GM23338 (cell line): Measurements from ENCODE around the gene SEC11A.

Experiments
- CREB1 ChIP-seq: fragments of 250-450 bp; sonication (Bioruptor Pico); IDR thresholded peaks from 2 replicates; pipeline ENCODE4 v1.5.0; 2020; ENCODE audit warnings: low read depth, mild to moderate bottlenecking, moderate library complexity
- EZH2 ChIP-seq: fragments of 200-600 bp; sonication (generic); IDR thresholded peaks from one replicate; pipeline ENCODE4 v1.8.0; 2017; ENCODE audit warnings: antibody characterized with exemption, mild to moderate bottlenecking, low read depth; ENCODE audit not compliant: unreplicated experiment
- EZH2phosphoT487 ChIP-seq: fragments of 200-600 bp; sonication (generic); IDR thresholded peaks from one replicate; pipeline ENCODE4 v1.8.1; 2018; ENCODE audit warnings: antibody characterized with exemption; ENCODE audit not compliant: unreplicated experiment
- POLR2AphosphoS5 ChIP-seq: IDR thresholded peaks from 2 replicates; pipeline ENCODE4 v1.6.1; 2016; ENCODE audit warnings: antibody characterized with exemption, low read depth
- ZNF331 ChIP-seq: fragments of 250-450 bp; sonication (Bioruptor Pico); IDR thresholded peaks from 2 replicates; pipeline ENCODE4 v1.5.0; 2020; ENCODE audit warnings: low read depth, mild to moderate bottlenecking, moderate library complexity
- TF ChIP-seq, protein P1 (sequence below): IDR thresholded peaks from one replicate; pipeline ENCODE4 v1.6.1; 2018; ENCODE audit warnings: antibody characterized with exemption; ENCODE audit not compliant: unreplicated experiment
- TF ChIP-seq, protein P2 (sequence below), 2 experiments: fragments of 200-600 bp in 1 of 2; sonication (generic) in 1 of 2; conservative IDR thresholded peaks; 2 replicates each; pipeline versions ENCODE4 v1.5.1 to v1.6.1; 2016 to 2017; ENCODE audit warnings: antibody characterized with exemption in 2 of 2, low read depth in 2 of 2, mild to moderate bottlenecking in 2 of 2, moderate library complexity in 1 of 2

DNA sequence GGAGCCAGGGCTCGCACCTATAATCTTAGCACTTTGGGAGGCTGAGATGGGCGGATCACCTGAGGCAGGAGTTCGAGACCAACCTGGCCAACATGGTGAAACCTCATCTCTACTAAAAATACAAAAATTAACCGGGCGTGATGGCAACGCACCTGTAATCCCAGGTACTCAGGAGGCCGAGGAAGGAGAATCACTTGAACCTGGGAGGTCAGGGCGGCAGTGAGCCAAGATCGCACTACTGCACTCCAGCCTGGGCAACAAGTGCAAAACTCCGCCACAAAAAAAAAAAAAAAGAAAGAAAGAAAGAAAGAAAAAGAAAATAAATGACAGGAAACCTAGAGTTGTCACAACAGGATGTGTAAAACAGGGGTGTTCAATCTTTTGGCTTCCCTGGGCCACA lies 54.9 kb downstream of the SEC11A start:
- TF ChIP-seq EZH2phosphoT487, result no peak
- TF ChIP-seq, protein P1, sequence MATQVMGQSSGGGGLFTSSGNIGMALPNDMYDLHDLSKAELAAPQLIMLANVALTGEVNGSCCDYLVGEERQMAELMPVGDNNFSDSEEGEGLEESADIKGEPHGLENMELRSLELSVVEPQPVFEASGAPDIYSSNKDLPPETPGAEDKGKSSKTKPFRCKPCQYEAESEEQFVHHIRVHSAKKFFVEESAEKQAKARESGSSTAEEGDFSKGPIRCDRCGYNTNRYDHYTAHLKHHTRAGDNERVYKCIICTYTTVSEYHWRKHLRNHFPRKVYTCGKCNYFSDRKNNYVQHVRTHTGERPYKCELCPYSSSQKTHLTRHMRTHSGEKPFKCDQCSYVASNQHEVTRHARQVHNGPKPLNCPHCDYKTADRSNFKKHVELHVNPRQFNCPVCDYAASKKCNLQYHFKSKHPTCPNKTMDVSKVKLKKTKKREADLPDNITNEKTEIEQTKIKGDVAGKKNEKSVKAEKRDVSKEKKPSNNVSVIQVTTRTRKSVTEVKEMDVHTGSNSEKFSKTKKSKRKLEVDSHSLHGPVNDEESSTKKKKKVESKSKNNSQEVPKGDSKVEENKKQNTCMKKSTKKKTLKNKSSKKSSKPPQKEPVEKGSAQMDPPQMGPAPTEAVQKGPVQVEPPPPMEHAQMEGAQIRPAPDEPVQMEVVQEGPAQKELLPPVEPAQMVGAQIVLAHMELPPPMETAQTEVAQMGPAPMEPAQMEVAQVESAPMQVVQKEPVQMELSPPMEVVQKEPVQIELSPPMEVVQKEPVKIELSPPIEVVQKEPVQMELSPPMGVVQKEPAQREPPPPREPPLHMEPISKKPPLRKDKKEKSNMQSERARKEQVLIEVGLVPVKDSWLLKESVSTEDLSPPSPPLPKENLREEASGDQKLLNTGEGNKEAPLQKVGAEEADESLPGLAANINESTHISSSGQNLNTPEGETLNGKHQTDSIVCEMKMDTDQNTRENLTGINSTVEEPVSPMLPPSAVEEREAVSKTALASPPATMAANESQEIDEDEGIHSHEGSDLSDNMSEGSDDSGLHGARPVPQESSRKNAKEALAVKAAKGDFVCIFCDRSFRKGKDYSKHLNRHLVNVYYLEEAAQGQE, result no peak
- TF ChIP-seq, protein P2, sequence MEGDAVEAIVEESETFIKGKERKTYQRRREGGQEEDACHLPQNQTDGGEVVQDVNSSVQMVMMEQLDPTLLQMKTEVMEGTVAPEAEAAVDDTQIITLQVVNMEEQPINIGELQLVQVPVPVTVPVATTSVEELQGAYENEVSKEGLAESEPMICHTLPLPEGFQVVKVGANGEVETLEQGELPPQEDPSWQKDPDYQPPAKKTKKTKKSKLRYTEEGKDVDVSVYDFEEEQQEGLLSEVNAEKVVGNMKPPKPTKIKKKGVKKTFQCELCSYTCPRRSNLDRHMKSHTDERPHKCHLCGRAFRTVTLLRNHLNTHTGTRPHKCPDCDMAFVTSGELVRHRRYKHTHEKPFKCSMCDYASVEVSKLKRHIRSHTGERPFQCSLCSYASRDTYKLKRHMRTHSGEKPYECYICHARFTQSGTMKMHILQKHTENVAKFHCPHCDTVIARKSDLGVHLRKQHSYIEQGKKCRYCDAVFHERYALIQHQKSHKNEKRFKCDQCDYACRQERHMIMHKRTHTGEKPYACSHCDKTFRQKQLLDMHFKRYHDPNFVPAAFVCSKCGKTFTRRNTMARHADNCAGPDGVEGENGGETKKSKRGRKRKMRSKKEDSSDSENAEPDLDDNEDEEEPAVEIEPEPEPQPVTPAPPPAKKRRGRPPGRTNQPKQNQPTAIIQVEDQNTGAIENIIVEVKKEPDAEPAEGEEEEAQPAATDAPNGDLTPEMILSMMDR (conservative IDR thresholded peaks at IDR 0.05; ENCODE audit: low read depth in 2 of 2), result no peak
- TF ChIP-seq EZH2, result no peak
- no peak for TF ChIP-seq ZNF331 (CRISPR knock-in tag)
- TF ChIP-seq POLR2AphosphoS5, result no peak
- no peak for TF ChIP-seq CREB1
